K562 (cell line): ENCODE results near the gene SORCS1. TPM values are rescaled to one million over a fixed set of nuclear protein-coding genes. Genes with fewer than 3 reads are reported as not detected.
A peak's percentile ranks its signal among the peaks of the same experiment; 100 is the strongest.

Experiments used
- ATF2 ChIP-seq: sonication (generic); formaldehyde crosslinking; IDR thresholded peaks from 2 replicates; pipeline ENCODE4 v1.8.1; 2022; ENCODE audit warnings: missing genetic modification reagents
- DDX20 ChIP-seq: fragments of 450-650 bp; IDR thresholded peaks from 2 replicates; pipeline ENCODE4 v1.6.1; 2016; ENCODE audit warnings: missing genetic modification characterization, low read depth, mild to moderate bottlenecking, missing compliant biosample characterization, moderate library complexity
- DIDO1 ChIP-seq: fragments of 450-650 bp; IDR thresholded peaks from 2 replicates; pipeline ENCODE4 v1.6.1; 2016; ENCODE audit warnings: low read depth, missing biosample characterization, missing genetic modification characterization
- DNMT1 ChIP-seq: fragments of 450-650 bp; IDR thresholded peaks from 2 replicates; pipeline ENCODE4 v1.6.1; 2016; ENCODE audit warnings: antibody characterized with exemption, mild to moderate bottlenecking
- ESRRB ChIP-seq: fragments of 250-450 bp; sonication (Bioruptor Pico); IDR thresholded peaks from 2 replicates; pipeline ENCODE4 v1.5.0; 2020; ENCODE audit warnings: mild to moderate bottlenecking, moderate library complexity, borderline replicate concordance
- GTF2A2 ChIP-seq: IDR thresholded peaks from 2 replicates; pipeline ENCODE4 v1.6.1; 2016; ENCODE audit warnings: mild to moderate bottlenecking, missing genetic modification characterization, missing compliant biosample characterization
- IFI16 ChIP-seq: fragments of 250-450 bp; sonication (Bioruptor Pico); IDR thresholded peaks from 2 replicates; pipeline ENCODE4 v2.1.2; 2022; ENCODE audit warnings: mild to moderate bottlenecking, inconsistent platforms
- IRF1 ChIP-seq: sonication (generic); formaldehyde crosslinking; IDR thresholded peaks from 2 replicates; pipeline ENCODE4 v1.8.0; 2022; ENCODE audit warnings: missing genetic modification reagents, mild to moderate bottlenecking, borderline replicate concordance
- KDM2B ChIP-seq: fragments of 250-450 bp; sonication (Bioruptor Pico); IDR thresholded peaks from 2 replicates; pipeline ENCODE4 v1.8.0; 2021; ENCODE audit warnings: mild to moderate bottlenecking, moderate library complexity
- MTA1 ChIP-seq: fragments of 450-650 bp; IDR thresholded peaks from 2 replicates; pipeline ENCODE4 v1.6.1; 2017; ENCODE audit warnings: borderline replicate concordance
- MTF1 ChIP-seq: fragments of 250-450 bp; sonication (Bioruptor Pico); IDR thresholded peaks from 2 replicates; pipeline ENCODE4 v1.9.0; 2021; ENCODE audit warnings: moderate library complexity, mild to moderate bottlenecking, inconsistent platforms, borderline replicate concordance
- NR3C1 ChIP-seq: sonication (generic); formaldehyde crosslinking; IDR thresholded peaks from 2 replicates; pipeline ENCODE4 v1.8.1; 2022; ENCODE audit warnings: missing genetic modification reagents
- RNF2 ChIP-seq: sonication (generic); IDR thresholded peaks from 2 replicates; pipeline ENCODE4 v1.6.1; 2016
- SNAPC5 ChIP-seq: fragments of 250-450 bp; sonication (Bioruptor Pico); IDR thresholded peaks from 2 replicates; pipeline ENCODE4 v1.8.0; 2021; ENCODE audit warnings: moderate library complexity, mild to moderate bottlenecking, inconsistent platforms
- SPI1 ChIP-seq: IDR thresholded peaks from 2 replicates; pipeline ENCODE4 v1.6.1; 2011; ENCODE audit warnings: low read depth, low read length, control low read depth, borderline replicate concordance
- TAF7 ChIP-seq: fragments of 450-650 bp; IDR thresholded peaks from 2 replicates; pipeline ENCODE4 v1.6.1; 2016; ENCODE audit warnings: missing genetic modification characterization, missing compliant biosample characterization
- TRIM24 ChIP-seq, 2 experiments: fragments of 450-650 bp; IDR thresholded peaks; 2 replicates each; pipeline ENCODE4 v1.6.1; 2016
- USF2 ChIP-seq: sonication (generic); formaldehyde crosslinking; IDR thresholded peaks from 2 replicates; pipeline ENCODE4 v1.5.0; 2020; ENCODE audit warnings: missing genetic modification reagents
- YY1 ChIP-seq, 3 experiments: IDR thresholded peaks; 2 replicates each; pipeline ENCODE4 v1.6.1; 2011; ENCODE audit warnings: low read length in 2 of 3, mild to moderate bottlenecking in 2 of 3, moderate library complexity in 2 of 3, borderline replicate concordance in 1 of 3, control low read depth in 1 of 3, low read depth in 1 of 3; ENCODE audit not compliant: insufficient read depth in 3 of 3, insufficient replicate concordance in 2 of 3, control insufficient read depth in 1 of 3, insufficient read length in 1 of 3; ENCODE audit errors: extremely low read depth in 1 of 3
- ZBTB2 ChIP-seq: fragments of 450-650 bp; IDR thresholded peaks from 2 replicates; pipeline ENCODE4 v1.6.1; 2016; ENCODE audit warnings: antibody characterized with exemption
- ZNF23 ChIP-seq: fragments of 250-450 bp; sonication (Bioruptor Pico); IDR thresholded peaks from 2 replicates; pipeline ENCODE4 v1.4.0; 2020; ENCODE audit warnings: mild to moderate bottlenecking
- ZNF282 ChIP-seq: sonication (generic); formaldehyde crosslinking; IDR thresholded peaks from 2 replicates; pipeline ENCODE4 v1.8.1; 2023; ENCODE audit warnings: missing genetic modification reagents
- ZNF408 ChIP-seq: fragments of 250-450 bp; sonication (Bioruptor Pico); IDR thresholded peaks from 2 replicates; pipeline ENCODE4 v1.4.0; 2020; ENCODE audit warnings: low read depth, mild to moderate bottlenecking, moderate library complexity
- ZNF589 ChIP-seq: fragments of 200-800 bp; sonication (Bioruptor generic); IDR thresholded peaks from 2 replicates; pipeline ENCODE4 v1.6.1; 2016; ENCODE audit warnings: low read depth, missing genetic modification characterization, missing compliant biosample characterization
- ZNF764 ChIP-seq: fragments of 250-450 bp; sonication (Bioruptor Pico); IDR thresholded peaks from 2 replicates; pipeline ENCODE4 v1.4.0; 2020; ENCODE audit warnings: low read depth, mild to moderate bottlenecking, moderate library complexity
- polyA plus RNA-seq, 8 experiments: library from polyadenylated mRNA; depleted of rRNA in 4 of 8; stranded (reverse) in 5 of 8; unstranded in 3 of 8; fragments of >200 nt; fragmentation: Nextera tagmentation in 2 of 8; fragmentation: Illumina TruSeq in 1 of 8; extraction: Ambion mirVana in 2 of 8; extraction: Trizol in 1 of 8; gene quantifications; 2 replicates each; pipeline versions ENCODE4 v1.2.1 to v1.2.3, GENCODE V29; 2011 to 2014; ENCODE audit warnings: inconsistent platforms in 1 of 8, missing spikeins in 1 of 8
- total RNA-seq, 7 experiments: library from RNA; depleted of rRNA in 6 of 7; stranded (reverse); fragments of >200 nt in 6 of 7; fragmentation: Illumina TruSeq in 2 of 7; extraction: Trizol in 2 of 7; gene quantifications; 2 replicates each; pipeline versions ENCODE4 v1.2.1 to v1.2.3, GENCODE V29; 2011 to 2021; ENCODE audit warnings: low replicate concordance in 1 of 7

SORCS1 gene
- total and polyA plus RNA-seq, 9 of the 15 experiments (the other 6 are each of a cell fraction or from before 2014, with no cell fraction given): 1.5 to 3.9 (median 2.7) TPM

GRCh38 chr10:107025676-107026075 is 138.8 kb downstream of the SORCS1 start (continued):
- TF ChIP-seq ZNF408 (CRISPR knock-in tag) (no peak), YY1 (IDR thresholded peaks at IDR 0.05; ENCODE audit: borderline replicate concordance in 1 of 3, control insufficient read depth in 1 of 3, extremely low read depth in 1 of 3, insufficient read depth in 3 of 3, insufficient read length in 1 of 3, insufficient replicate concordance in 2 of 3, low read depth in 1 of 3, low read length in 2 of 3) (no peak), USF2 (CRISPR knock-in tag) (no peak), IRF1 (CRISPR knock-in tag) (no peak), ZNF23 (CRISPR knock-in tag) (no peak), ZNF764 (CRISPR knock-in tag) (no peak), ATF2 (no peak), DIDO1 (tag) (no peak), RNF2 (peak; percentile 79; the same call in 1 of the 2 replicates), TAF7 (tag) (no peak), GTF2A2 (tag) (no peak), SNAPC5 (CRISPR knock-in tag) (no peak), KDM2B (CRISPR knock-in tag) (no peak), ZNF589 (CRISPR knock-in tag) (no peak), ZBTB2 (no peak; the same call in 1 of the 2 replicates), IFI16 (CRISPR knock-in tag) (no peak), MTF1 (no peak), MTA1 (0 out of 2 replicates have a peak, but pooled peaks have one; percentile 48), ZNF282 (CRISPR knock-in tag) (no peak), ESRRB (CRISPR knock-in tag) (no peak), SPI1 (no peak), DDX20 (tag) (no peak), TRIM24 (IDR thresholded peaks at IDR 0.05) (peak in 1 of 2 experiments; percentile 35; a peak in 1 of 4 replicates), NR3C1 (no peak), DNMT1 (no peak)
